Measurements from ENCODE around the gene IDE. TPM values are rescaled to one million over a fixed set of nuclear protein-coding genes. Genes with fewer than 3 reads are reported as not detected.

Gene IDE
- total RNA-seq, 4 donors from 2014 or later, result 107 to 300 (median 185) TPM

GRCh38 chr10:92552310-92552709 is 21.6 kb downstream of the IDE start:
- WGBS, result 96% methylated on average over 5 of the region's 5 CpGs
- H3K36me3 ChIP-seq, result peaks cover 36% of the 10 kb centered on the region
- DNase-seq (ENCODE audit: low spot score in 2 of 2), result no peak
- TF ChIP-seq POLR2AphosphoS5 (IDR thresholded peaks at IDR 0.05), result no peak
- TF ChIP-seq EP300 (IDR thresholded peaks at IDR 0.05), result no peak
- no peak for TF ChIP-seq CTCF (IDR thresholded peaks at IDR 0.05)
- no peak for TF ChIP-seq POLR2A (IDR thresholded peaks at IDR 0.05)
- peaks cover 11% of the 10 kb centered on the region for H3K9me3 ChIP-seq
- H3K27me3 ChIP-seq, result no peaks in the 10 kb centered on the region
- no peak overlapping the region for H3K4me3 ChIP-seq
- no peaks in the 10 kb centered on the region for H3K4me1 ChIP-seq
- no peak overlapping the region for H3K27ac ChIP-seq

- no peak overlapping the region for H3K4me3 ChIP-seq
- peaks cover 27% of the 10 kb centered on the region for H3K36me3 ChIP-seq
- H3K27me3 ChIP-seq, result no peaks in the 10 kb centered on the region
- H3K4me1 ChIP-seq, result no peaks in the 10 kb centered on the region
- no peak for DNase-seq (ENCODE audit: low spot score in 2 of 2)
- peaks cover 11% of the 10 kb centered on the region for H3K9me3 ChIP-seq
- WGBS, result 60% methylated on average over 2 of the region's 2 CpGs
- TF ChIP-seq POLR2AphosphoS5 (IDR thresholded peaks at IDR 0.05) (no peak), CTCF (IDR thresholded peaks at IDR 0.05) (no peak), POLR2A (IDR thresholded peaks at IDR 0.05) (no peak), EP300 (IDR thresholded peaks at IDR 0.05) (no peak)
- H3K27ac ChIP-seq, result no peak overlapping the region
Measured at GRCh38 chr10:92550924-92551323, 23.0 kb downstream of the IDE start.

GRCh38 chr10:92547676-92548075 is 26.2 kb downstream of the IDE start:
- Histone ChIP-seq H3K4me1 (peaks cover 15% of the 10 kb centered on the region), H3K9me3 (no peaks in the 10 kb centered on the region), H3K27ac (no peak overlapping the region), H3K27me3 (no peaks in the 10 kb centered on the region), H3K4me3 (no peak overlapping the region), H3K36me3 (peaks cover 10% of the 10 kb centered on the region)
- TF ChIP-seq CTCF (IDR thresholded peaks at IDR 0.05) (no peak), POLR2A (IDR thresholded peaks at IDR 0.05) (no peak), POLR2AphosphoS5 (IDR thresholded peaks at IDR 0.05) (no peak), EP300 (IDR thresholded peaks at IDR 0.05) (no peak)
- WGBS, result 94% methylated on average over 4 of the region's 4 CpGs
- DNase-seq (ENCODE audit: low spot score in 2 of 2), result no peak

- Histone ChIP-seq H3K9me3 (no peaks in the 10 kb centered on the region), H3K27ac (no peak overlapping the region), H3K27me3 (no peaks in the 10 kb centered on the region), H3K4me1 (peaks cover 15% of the 10 kb centered on the region), H3K36me3 (peaks cover 5% of the 10 kb centered on the region), H3K4me3 (no peak overlapping the region)
- 83% methylated on average over 1 of the region's 1 CpG for WGBS
- TF ChIP-seq EP300 (IDR thresholded peaks at IDR 0.05), result no peak
- no peak for TF ChIP-seq CTCF (IDR thresholded peaks at IDR 0.05)
- no peak for TF ChIP-seq POLR2AphosphoS5 (IDR thresholded peaks at IDR 0.05)
- TF ChIP-seq POLR2A (IDR thresholded peaks at IDR 0.05), result no peak
- DNase-seq (ENCODE audit: low spot score in 2 of 2), result no peak
Measured at GRCh38 chr10:92545556-92545955, 28.3 kb downstream of the IDE start.

GRCh38 chr10:92544296-92544695 is 29.6 kb downstream of the IDE start:
- 44% methylated on average over 3 of the region's 3 CpGs for WGBS
- peaks cover 5% of the 10 kb centered on the region for H3K36me3 ChIP-seq
- H3K27ac ChIP-seq, result no peak overlapping the region
- no peak for DNase-seq (ENCODE audit: low spot score in 2 of 2)
- H3K9me3 ChIP-seq, result no peaks in the 10 kb centered on the region
- H3K27me3 ChIP-seq, result no peaks in the 10 kb centered on the region
- peaks cover 15% of the 10 kb centered on the region for H3K4me1 ChIP-seq
- H3K4me3 ChIP-seq, result no peak overlapping the region
- TF ChIP-seq EP300 (IDR thresholded peaks at IDR 0.05) (no peak), CTCF (IDR thresholded peaks at IDR 0.05) (no peak), POLR2AphosphoS5 (IDR thresholded peaks at IDR 0.05) (no peak), POLR2A (IDR thresholded peaks at IDR 0.05) (no peak)

Data from suprapubic skin (tissue), 4 donors.